ENCODE data around the gene S100A6.
"Not testable (repeated sequence)": the region's sequence is repeated elsewhere in the genome, so short reads cannot be mapped to it uniquely, and the experiment has no call there.

The S100A6 gene

DNA sequence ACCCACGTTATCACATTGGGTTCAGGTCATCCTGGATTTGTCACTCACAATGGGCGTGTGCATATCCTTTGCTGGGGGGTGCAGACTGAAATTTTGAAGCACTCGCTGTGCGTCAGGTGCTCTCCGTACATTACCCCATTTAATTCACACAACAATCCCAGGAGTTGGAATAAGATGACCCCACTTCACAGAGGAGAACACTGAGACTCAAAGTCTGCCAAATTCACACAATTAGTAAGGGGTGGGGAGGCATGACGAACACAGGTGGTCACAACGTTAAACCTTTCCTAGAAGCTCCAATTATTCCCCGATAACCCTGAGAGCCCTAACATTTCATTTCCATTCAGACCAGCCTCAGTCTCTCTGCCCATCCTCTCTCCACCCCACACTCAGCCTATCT, 33.7 kb upstream of the S100A6 start:
- H3K27ac Mint-ChIP-seq: no peak overlapping the region
- no peaks in the 10 kb centered on the region for H3K36me3 Mint-ChIP-seq (ENCODE audit: low read depth)
- peaks cover 41% of the 10 kb centered on the region for H3K4me1 Mint-ChIP-seq (ENCODE audit: low read depth)

DNA sequence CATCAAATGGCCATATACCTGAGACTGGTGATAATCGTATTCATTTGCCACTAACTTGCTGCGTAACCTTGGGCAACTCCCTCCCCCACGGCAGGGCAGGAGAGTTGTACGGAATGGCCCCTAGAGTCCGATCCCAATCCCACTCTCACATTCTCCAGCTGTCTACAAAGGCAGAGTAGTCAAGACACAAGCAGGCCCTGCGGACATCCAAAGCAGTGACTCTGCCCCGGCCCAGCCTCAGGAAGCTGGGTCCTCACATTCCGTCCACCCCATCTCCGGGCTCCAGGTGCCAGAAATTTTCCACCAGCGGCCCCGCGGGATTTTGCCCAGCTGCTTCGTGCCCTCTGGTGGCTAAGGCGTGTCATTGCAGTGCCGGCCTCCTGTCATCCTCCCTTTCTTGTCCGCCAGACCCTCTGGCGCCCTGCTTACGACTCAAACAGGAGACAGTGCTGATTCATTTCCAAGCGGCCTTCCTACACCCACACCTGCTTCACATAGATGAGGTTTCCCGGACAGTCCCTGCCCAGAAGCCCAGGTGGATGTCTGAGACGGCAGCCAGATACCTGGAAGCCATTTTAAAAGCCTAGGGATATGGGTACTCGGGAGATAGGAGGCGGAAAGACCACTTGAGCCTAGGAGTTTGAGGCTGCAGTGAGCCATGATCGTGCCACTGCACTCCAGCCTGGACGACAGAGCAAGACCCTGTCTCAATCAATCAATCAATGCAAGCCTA, 32.7 kb upstream of the S100A6 start:
- H3K27ac Mint-ChIP-seq: peak overlapping the region; percentile 78
- H3K4me3 Mint-ChIP-seq: peak overlapping the region; percentile 76
- no peaks in the 10 kb centered on the region for H3K9me3 Mint-ChIP-seq
- peaks cover 6% of the 10 kb centered on the region for H3K27me3 Mint-ChIP-seq (ENCODE audit: low read depth)
- H3K36me3 Mint-ChIP-seq (ENCODE audit: low read depth): no peaks in the 10 kb centered on the region
- peaks cover 41% of the 10 kb centered on the region for H3K4me1 Mint-ChIP-seq (ENCODE audit: low read depth)

More for the DNA sequence above, 33.7 kb upstream of the S100A6 start:
- no peaks in the 10 kb centered on the region for H3K9me3 Mint-ChIP-seq
- no peak overlapping the region for H3K4me3 Mint-ChIP-seq
- H3K27me3 Mint-ChIP-seq (ENCODE audit: low read depth): peaks cover 6% of the 10 kb centered on the region

DNA sequence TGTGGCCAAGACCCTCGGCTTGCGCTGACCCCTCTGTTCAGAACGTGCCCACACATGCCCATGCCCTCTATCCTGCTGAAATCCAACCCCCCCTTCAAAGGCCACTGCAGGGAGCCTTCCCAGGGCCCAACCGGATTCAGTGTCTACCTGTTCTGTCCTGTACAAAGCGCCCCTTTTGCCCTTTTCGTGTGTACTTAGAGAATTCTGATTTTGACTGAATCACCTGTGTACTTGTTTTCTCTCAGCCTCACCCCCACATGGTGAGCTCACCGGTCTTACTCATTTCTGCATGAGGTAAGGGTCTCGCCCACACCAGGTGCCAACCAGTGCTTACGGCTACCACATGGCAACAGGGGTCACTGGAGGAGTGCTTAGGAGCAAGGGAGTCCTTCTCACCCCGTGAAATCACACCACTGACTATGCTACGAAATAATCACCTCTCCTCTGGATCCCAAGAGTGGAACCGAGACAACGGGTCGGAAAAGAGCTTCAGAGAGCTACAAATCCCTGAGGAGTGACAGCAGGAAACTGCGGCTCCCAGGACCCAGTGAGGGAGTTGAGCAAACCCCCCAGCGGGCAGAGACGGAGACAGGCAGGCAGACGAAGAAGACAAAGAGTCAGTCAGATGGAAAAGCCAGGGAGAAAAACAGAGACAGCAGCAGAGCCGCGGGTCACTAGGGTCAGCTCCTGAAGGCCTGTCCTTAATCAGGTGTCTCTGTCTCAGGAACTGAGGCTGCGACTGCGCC, 32.0 kb upstream of the S100A6 start:
- H3K4me1 Mint-ChIP-seq (ENCODE audit: low read depth): peaks cover 36% of the 10 kb centered on the region
- H3K27ac Mint-ChIP-seq: peak overlapping the region; percentile 60
- H3K4me3 Mint-ChIP-seq: no peak overlapping the region
- H3K36me3 Mint-ChIP-seq (ENCODE audit: low read depth): no peaks in the 10 kb centered on the region
- peaks cover 6% of the 10 kb centered on the region for H3K27me3 Mint-ChIP-seq (ENCODE audit: low read depth)
- no peaks in the 10 kb centered on the region for H3K9me3 Mint-ChIP-seq

DNA sequence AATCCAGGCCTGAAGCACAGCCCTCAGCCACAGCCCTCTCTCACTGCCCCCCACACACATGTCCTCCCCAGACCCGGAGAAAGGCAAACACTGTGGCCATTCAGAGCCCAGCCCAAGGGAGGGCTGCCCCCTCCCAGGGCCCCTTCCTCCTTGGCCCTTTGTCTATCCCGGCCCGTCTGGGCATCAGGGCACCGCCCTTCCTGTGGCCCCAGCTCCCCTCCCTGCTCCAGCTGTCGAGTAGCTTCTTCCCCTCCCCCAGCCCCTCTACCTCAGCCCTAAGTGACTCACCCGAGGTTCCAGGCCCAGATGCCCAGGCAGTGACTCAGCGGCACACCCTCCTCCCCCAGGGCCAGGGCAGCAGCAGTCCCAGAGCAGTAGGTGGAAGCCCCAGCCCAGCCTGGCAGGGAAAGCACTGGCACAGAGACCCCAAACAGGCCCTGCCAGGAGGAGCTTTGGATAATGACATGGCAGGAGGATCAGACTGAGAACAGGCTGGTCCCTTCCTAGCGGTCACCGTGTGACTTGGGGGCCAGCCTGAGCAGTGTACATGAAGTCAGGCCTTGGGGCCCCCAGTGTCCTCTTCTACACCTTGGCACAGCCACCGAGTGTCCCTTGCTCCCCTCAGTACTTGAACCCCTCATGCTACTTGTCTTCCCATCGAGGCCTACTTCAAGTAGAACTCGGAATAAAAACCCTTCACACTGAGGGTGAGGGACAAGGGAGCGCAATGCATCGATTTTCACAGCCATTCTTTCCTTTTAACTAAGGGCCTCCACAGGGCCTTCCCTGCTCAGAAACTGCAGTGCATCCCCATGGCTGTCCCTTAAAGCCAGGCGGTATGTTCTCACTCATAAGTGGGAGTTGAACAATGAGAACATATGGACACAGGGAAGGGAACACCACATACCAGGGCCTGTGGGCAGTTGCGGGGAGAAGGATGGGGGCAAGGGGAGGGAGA, 30.9 kb upstream of the S100A6 start:
- Mint-ChIP-seq H3K27ac (peak overlapping the region; percentile 97), H3K27me3 (ENCODE audit: low read depth) (peaks cover 6% of the 10 kb centered on the region), H3K36me3 (ENCODE audit: low read depth) (no peaks in the 10 kb centered on the region), H3K4me1 (ENCODE audit: low read depth) (peaks cover 30% of the 10 kb centered on the region), H3K9me3 (no peaks in the 10 kb centered on the region), H3K4me3 (peak overlapping the region; percentile 36)

DNA sequence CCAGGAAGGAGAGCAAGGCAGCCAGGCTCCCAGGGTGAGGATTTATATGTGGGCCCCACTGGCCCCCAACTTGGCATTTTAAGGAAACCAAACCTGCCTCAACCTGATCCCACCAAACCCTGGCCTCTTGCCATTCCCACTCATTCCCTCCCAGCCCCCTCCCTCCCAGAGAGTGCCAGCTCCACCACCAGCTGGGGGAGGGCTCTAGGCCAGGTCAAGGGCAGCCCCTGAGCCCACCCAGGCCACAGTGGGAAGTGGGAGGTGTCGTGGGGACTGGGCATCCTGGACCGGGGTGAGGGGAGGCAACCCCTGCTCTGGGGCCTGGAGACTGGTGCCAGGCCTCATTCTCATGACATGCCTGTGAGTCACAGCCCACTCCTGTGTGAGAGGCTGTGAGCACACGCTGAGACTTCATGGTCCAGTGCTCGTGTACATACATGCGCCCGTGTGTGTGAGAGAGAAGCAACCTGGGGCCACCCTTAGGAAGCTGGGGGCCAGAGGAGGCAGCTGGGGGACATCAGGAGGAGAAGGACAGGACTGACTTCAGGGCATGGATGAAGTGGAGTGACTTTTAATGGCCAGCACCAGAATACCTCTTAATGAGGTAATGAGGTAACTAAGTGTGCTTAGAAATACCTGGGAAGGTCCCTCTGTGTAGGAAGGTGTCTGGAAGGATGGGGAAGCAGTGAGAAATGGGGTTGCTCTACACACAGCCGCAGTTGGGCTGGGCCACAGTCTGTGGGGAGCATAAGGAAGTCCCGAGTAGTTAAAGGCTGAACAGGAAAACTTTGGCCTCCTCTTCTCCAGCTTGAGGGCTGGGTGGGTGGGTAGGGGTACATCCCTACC, 30.0 kb upstream of the S100A6 start, which contains the start of gene S100A2:
Gene S100A2 (minus strand): TSS at position 316 of the 846 bp plus-strand sequence. CDS start 1,967 bp downstream, outside the sequence.
- Mint-ChIP-seq H3K4me3 (peak within 1 kb of the TSS; percentile 76), H3K36me3 (ENCODE audit: low read depth) (no peaks in the 10 kb centered on the region), H3K27ac (peak within 1 kb of the TSS; percentile 99), H3K27me3 (ENCODE audit: low read depth) (peaks cover 4% of the 10 kb centered on the region), H3K4me1 (ENCODE audit: low read depth) (peaks cover 28% of the 10 kb centered on the region), H3K9me3 (no peaks in the 10 kb centered on the region)

DNA sequence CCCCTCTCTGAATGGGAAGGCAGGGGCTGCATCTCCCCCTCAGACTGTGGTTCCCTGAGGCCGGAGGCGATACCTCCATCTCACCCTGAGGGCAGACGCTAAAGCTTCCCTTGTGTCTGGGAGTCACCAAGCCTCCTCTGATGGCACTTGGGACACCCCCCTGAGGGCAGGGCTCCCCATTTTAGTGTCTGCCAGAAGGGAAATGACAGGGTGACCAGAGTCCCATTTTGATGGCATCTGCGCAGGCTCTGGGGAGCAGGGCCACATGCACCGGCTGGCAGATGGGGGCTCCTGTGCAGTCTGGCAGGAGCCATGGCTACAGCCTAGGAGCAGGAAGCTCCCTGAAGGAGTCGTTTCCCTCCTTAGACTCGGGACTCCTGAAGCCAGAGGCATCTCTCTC, 28.2 kb upstream of the S100A6 start:
- no peaks in the 10 kb centered on the region for H3K36me3 Mint-ChIP-seq (ENCODE audit: low read depth)
- no peak overlapping the region for H3K27ac Mint-ChIP-seq
- no peak overlapping the region for H3K4me3 Mint-ChIP-seq
- no peaks in the 10 kb centered on the region for H3K27me3 Mint-ChIP-seq (ENCODE audit: low read depth)
- H3K9me3 Mint-ChIP-seq: no peaks in the 10 kb centered on the region
- H3K4me1 Mint-ChIP-seq (ENCODE audit: low read depth): peaks cover 30% of the 10 kb centered on the region

DNA sequence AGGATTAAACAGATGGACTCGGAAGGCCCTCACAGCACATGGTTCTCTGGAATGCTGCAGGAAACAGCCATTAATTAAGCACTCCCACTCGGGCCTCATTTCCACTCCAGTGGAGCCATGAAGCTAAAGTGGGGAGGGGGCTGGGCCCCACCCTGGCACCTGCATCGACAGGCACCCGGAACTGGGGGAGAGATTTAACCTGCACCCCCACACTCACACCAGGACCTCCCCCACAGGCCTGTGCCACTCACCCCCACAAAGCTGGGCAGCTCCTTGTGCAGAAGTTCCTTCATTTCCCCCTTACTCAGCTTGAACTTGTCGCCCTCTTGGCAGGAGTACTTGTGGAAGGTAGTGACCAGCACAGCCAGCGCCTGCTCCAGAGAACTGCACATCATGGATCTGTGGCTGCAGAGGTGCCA, 27.7 kb upstream of the S100A6 start:
- Mint-ChIP-seq H3K4me1 (ENCODE audit: low read depth) (peaks cover 26% of the 10 kb centered on the region), H3K27me3 (ENCODE audit: low read depth) (no peaks in the 10 kb centered on the region), H3K9me3 (no peaks in the 10 kb centered on the region), H3K36me3 (ENCODE audit: low read depth) (no peaks in the 10 kb centered on the region), H3K4me3 (no peak overlapping the region), H3K27ac (no peak overlapping the region)

DNA sequence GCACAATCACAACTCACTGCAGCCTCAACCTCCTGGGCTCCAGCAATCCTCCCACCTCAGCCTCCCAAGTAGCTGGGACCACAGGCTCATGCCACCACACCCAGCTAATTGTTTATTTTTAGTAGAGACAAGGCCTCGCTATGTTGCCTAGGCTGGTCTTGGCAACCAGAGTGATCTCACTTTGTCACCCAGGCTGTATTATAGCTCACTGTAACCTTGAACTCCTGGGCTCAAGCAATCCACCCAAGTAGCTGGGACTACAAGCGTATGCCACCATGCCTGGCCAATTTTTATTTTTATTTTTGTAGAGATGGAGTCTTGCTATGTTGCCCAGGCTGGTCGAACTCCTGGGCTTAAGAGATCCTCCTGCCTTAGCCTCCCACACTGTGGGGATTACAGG, 26.2 kb upstream of the S100A6 start:
- not testable (repeated sequence) for H3K4me3 Mint-ChIP-seq; H3K36me3 Mint-ChIP-seq (ENCODE audit: low read depth); H3K27me3 Mint-ChIP-seq (ENCODE audit: low read depth); H3K27ac Mint-ChIP-seq; H3K9me3 Mint-ChIP-seq
- H3K4me1 Mint-ChIP-seq (ENCODE audit: low read depth): peaks cover 16% of the 10 kb centered on the region

DNA sequence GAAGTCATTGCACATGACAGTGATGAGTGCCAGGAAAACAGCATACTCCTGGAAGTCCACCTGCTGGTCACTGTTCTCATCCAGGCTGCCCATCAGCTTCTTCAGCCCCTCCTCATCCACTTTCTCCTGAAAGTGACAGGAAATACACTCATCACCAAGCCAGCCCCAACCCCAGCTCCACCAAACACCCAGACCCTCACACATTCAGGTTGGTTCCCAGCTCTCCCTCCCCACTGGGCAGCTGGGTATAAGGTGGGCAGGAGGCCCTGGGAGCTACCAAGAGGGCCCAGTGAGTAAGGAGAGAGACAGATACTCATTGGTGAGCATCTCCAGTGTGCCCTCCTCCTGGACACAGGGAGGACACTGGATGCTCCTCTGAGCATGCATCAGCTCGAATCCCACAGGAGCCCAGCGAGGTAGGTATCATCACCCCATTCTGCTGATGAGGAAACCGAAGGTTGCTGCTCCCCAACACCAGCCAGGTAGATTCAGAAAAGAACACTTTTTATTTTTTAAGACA, 25.7 kb upstream of the S100A6 start:
- Mint-ChIP-seq H3K4me1 (ENCODE audit: low read depth) (peaks cover 11% of the 10 kb centered on the region), H3K4me3 (no peak overlapping the region), H3K27ac (no peak overlapping the region), H3K27me3 (ENCODE audit: low read depth) (no peaks in the 10 kb centered on the region), H3K36me3 (ENCODE audit: low read depth) (no peaks in the 10 kb centered on the region), H3K9me3 (no peaks in the 10 kb centered on the region)

DNA sequence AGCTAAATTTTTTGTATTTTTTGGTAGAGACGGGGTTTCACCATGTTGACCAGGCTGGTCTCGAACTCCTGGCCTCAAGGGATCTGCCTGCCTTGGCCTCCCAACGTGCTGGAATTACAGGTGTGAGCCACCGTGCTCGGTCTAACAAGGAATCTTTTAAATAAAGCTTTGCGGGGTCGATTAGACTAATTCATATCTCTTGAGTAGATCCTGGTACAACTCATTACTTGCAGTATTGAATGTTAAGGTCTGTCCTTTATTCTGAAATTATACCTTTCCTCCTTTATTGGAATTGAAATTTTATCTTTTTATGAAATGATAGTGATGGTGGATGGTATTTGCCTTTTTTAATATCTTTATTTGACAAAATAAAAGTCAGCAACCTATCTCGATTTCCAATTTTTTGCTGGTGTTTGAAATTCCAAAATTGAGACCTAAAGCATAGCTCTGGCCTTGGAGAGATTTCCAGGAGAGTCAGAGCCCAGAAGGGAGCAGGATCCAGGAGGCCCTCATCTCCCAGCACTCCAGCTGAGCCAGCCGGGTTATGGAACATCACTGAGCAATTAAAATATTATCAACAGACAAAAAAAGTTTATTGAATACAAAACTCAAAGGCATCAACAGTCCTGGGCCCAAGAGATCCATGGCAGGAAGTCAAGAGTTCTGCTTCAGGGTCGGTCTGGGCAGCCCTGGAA, 25.1 kb upstream of the S100A6 start:
- H3K9me3 Mint-ChIP-seq: no peaks in the 10 kb centered on the region
- H3K27me3 Mint-ChIP-seq (ENCODE audit: low read depth): no peaks in the 10 kb centered on the region
- H3K4me1 Mint-ChIP-seq (ENCODE audit: low read depth): peaks cover 7% of the 10 kb centered on the region
- H3K36me3 Mint-ChIP-seq (ENCODE audit: low read depth): no peaks in the 10 kb centered on the region
- H3K27ac Mint-ChIP-seq: no peak overlapping the region
- H3K4me3 Mint-ChIP-seq: no peak overlapping the region

DNA sequence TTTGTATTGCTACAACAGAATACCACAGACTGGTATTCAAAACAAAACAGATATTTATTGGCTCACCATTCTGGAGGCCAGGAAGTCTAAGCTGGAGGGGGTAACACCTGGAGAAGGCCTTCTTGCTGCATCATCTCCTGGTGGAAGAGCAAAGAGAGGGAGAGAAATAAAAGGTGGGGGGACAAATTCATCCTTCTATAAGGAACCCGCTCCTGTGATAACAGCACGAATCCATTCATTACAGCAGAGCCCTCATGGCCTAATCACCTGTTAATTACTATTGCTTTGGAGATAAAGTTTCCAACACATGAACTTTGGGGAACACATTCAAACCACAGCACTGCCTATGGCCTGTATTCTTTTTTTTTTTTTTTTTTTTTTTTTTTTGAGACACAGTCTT, 24.4 kb upstream of the S100A6 start:
- no peak overlapping the region for H3K4me3 Mint-ChIP-seq
- peak overlapping the region; percentile 26 for H3K27ac Mint-ChIP-seq
- H3K4me1 Mint-ChIP-seq (ENCODE audit: low read depth): peaks cover 3% of the 10 kb centered on the region
- no peaks in the 10 kb centered on the region for H3K9me3 Mint-ChIP-seq
- H3K36me3 Mint-ChIP-seq (ENCODE audit: low read depth): no peaks in the 10 kb centered on the region
- H3K27me3 Mint-ChIP-seq (ENCODE audit: low read depth): no peaks in the 10 kb centered on the region

DNA sequence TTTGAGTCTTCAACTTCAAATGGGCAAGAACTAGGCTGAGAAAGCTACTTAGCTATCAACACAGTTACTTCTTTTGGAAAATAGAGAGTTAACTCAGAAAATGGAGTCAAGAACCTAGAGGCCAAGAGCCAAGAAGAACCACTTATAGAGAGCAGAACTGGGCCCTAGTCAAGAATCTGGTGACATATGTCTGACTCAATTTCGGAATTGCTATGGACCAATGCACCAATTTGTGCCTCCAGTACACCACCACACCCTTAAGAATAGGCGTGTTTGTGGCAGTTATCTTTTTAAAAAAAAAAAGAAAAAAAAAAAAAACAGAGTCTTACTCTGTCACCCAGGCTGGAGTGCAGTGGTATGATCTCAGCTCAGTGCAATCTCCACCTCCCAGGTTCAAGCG, 22.1 kb upstream of the S100A6 start:
- no peak overlapping the region for H3K27ac Mint-ChIP-seq
- peaks cover 6% of the 10 kb centered on the region for H3K4me1 Mint-ChIP-seq (ENCODE audit: low read depth)
- H3K36me3 Mint-ChIP-seq (ENCODE audit: low read depth): no peaks in the 10 kb centered on the region
- no peak overlapping the region for H3K4me3 Mint-ChIP-seq
- H3K27me3 Mint-ChIP-seq (ENCODE audit: low read depth): no peaks in the 10 kb centered on the region
- H3K9me3 Mint-ChIP-seq: no peaks in the 10 kb centered on the region

DNA sequence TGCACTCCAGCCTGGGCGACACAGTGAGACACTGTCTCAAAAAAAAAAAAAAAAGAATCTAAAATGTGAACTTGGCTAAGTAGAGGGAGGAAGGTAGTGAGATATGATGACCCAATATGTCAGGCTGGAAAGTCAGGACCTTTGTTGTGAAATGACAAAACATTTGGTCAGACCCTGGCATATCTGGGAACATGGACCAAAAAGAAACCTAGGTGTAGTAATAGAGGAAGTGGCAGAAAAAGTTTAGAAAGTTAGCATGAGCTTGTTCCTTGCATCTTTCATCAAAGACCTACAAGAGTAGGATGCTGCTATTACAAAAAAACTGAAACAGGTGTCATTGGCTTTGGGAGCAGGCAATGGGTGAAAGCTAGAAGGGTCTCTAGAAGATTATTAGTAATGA, 20.6 kb upstream of the S100A6 start:
- no peak overlapping the region for H3K27ac Mint-ChIP-seq
- H3K36me3 Mint-ChIP-seq (ENCODE audit: low read depth): no peaks in the 10 kb centered on the region
- H3K27me3 Mint-ChIP-seq (ENCODE audit: low read depth): no peaks in the 10 kb centered on the region
- H3K4me1 Mint-ChIP-seq (ENCODE audit: low read depth): peaks cover 6% of the 10 kb centered on the region
- no peaks in the 10 kb centered on the region for H3K9me3 Mint-ChIP-seq
- no peak overlapping the region for H3K4me3 Mint-ChIP-seq

Data from T-helper 1 cell treated with Interleukin-12 subunit alpha and Interleukin-12 subunit beta and Interleukin-4 antibody, amounts not matched to agents 30 μg/mL and 1 μg/mL, for 36 hours (primary cell).